GM19468 (cell line): Measurements from ENCODE around the gene CDH3.
"Not testable (repeated sequence)": the region's sequence is repeated elsewhere in the genome, so short reads cannot be mapped to it uniquely, and the experiment has no call there.

Experiments used
- ATAC-seq: cut with Tn5 transposase; IDR thresholded peaks from one replicate; pipeline ENCODE4 v1.9.1; 2021; ENCODE audit warnings: mild to moderate bottlenecking, moderate library complexity, moderate number of reproducible peaks; ENCODE audit not compliant: unreplicated experiment; ENCODE audit errors: extremely low read depth

CDH3 gene

DNA sequence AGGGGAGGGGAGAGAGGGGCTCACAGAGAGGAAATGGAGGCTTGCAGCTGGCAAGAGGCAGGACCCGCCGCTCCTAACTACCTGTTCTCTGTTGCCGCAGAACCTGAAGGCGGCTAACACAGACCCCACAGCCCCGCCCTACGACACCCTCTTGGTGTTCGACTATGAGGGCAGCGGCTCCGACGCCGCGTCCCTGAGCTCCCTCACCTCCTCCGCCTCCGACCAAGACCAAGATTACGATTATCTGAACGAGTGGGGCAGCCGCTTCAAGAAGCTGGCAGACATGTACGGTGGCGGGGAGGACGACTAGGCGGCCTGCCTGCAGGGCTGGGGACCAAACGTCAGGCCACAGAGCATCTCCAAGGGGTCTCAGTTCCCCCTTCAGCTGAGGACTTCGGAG is 53.0 kb downstream of the CDH3 start:
- ATAC-seq, result no peak

- ATAC-seq, result no peak
Observed at GRCh38 chr16:68700120-68700519, 55.0 kb downstream of the CDH3 start.

DNA sequence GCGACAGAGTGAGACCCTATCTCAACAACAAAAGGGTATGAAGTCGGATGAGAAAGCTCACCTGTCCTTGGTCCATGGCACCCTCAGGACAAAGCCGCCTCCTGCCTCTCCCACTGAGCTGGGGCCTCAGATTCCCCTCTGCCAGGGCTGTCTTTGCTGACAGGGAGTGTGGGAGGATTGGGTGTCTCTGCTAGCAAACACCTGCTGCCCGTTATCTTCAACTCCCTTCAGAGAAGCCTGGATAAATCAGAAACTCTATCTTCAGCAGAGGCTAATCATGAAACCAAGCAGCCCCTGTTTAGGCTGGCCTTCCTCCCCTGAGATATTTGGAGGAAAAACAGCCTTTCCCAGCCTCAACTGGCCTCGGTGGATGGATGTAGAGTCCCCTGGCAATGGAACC is 55.7 kb downstream of the CDH3 start:
- ATAC-seq, result no peak

DNA sequence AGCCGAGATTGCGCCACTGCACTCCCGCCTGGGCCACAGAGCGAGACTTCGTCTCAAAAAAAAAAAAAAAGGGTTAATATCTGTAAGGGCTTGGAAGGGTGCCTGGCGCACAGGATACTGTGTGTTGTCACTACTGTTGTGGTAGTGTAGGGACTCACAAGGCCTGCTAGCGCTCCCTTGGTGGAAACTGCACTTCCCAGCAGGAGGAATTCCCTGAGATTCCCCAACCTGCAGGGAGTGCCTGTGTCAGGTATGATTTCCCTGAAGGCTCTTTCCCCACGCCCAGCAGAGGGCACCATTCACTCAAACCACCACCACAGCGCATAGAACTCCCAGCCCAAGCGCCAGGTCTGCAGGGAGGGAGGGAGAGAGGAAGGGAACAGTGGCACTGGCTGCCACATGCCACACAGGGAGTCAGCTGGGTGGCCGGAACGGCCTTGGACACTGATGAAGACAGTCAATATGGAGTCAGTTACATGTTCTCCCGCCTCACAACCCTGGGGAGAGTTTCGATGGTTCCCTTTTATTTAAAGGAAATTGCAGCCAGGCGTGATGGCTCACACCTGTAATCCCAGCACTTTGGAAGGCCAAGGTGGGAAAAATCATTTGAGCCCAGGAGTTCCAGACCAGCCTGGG is 59.2 kb downstream of the CDH3 start:
- no peak for ATAC-seq

- no peak for ATAC-seq
Observed at GRCh38 chr16:68707340-68708152, 62.4 kb downstream of the CDH3 start.

GRCh38 chr16:68710211-68710610 is 65.1 kb downstream of the CDH3 start:
- no peak for ATAC-seq

DNA sequence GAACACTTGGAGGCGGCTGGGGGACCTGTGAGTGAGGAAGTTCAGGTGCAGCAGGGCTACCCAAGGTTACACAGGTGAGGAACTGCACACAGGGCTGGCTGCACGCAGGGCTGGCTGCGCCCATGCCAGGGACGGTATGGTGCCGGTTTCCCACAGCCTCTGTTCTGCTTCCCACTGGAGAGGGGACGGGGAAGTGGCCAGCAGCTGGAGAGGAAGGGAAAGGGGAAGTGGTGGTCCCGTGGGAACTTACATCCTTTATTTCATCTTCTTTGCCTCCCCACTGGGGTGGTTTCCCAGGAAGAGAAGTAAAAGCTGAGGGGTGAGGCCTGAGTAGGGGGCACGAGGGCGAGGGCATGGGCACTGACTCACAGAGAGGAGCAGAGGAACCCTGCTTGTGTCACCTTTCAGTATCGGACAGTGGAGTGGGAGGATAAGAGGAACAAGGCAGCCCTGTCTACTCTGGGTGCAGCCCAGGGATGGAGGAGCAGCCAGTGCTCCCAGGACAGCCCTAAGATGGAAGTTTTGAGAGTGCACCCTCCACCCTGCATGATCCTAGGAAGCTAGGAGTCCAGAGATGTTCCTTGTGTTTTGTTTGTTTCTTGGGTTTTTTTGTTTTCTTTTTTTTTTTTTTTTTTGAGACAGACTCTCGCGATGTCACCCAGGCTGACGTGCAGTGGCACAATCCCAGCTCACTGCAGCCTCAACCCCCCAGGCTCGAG is 66.5 kb downstream of the CDH3 start:
- ATAC-seq, result no peak

DNA sequence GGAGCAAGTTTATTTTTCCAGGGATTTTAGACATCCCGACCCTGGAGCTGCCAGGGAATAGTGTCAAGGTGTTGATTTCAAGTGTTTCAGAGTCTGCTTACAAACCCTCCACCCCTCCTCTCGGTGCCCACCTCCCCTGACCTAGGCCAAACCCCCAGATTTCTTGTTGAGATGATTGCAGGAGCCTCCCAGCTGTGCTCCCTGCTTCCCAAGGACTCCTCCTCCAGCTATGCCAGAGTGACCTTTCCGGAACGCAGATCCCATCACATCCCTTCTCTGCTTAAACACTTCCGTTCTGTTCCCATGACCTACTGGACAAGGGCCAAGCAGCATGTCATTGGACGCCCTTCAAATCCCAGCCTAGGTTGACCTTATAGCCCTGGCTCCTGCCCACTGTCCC is 68.3 kb downstream of the CDH3 start:
- ATAC-seq, result no peak

DNA sequence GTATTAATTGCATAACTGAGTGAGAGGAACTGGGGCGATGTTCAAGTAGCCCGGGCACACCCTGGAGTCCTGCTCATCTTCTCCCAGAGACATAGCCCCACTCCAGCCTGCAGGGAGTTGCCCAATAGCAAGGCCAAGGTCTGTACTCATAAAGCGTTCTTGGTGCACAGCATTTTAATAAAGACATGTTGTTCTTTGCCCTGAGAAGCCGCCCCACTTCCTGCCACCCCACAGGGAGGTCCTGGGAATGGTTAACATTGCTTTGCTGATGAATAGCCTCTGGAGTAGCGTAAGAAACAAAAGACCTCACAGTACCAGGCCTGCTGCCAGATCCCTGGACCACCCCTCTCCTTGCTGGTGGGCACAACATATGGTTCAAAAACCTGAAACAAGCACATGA is 70.4 kb downstream of the CDH3 start:
- ATAC-seq, result no peak

GRCh38 chr16:68716516-68716915 is 71.4 kb downstream of the CDH3 start:
- not testable (repeated sequence) for ATAC-seq

DNA sequence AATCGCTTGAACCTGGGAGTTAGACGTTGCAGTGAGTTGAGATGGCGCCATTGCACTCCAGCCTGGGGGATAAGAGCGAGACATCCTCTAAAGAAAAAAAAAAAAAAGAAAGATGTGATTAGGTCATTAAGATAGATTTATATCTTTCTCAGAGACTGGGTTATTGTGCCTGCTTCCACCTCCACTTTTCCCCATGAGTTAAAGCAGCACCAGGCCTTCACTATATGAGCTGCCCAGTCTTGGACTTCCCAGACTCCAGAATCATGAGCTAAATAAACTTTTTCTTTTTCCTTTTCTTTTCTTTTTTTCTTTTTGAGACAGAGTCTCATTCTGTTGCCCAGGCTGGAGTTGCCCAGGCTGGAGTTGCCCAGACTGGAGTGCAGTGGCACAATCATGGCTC is 72.6 kb downstream of the CDH3 start:
- no peak for ATAC-seq

GRCh38 chr16:68718590-68718989 is 73.5 kb downstream of the CDH3 start:
- no peak for ATAC-seq

- ATAC-seq, result peak; percentile 78
Observed at GRCh38 chr16:68719993-68720489, 74.9 kb downstream of the CDH3 start.

- ATAC-seq, result no peak
Observed at GRCh38 chr16:68722119-68723024, 77.3 kb downstream of the CDH3 start.

- ATAC-seq, result no peak
Observed at GRCh38 chr16:68724797-68725196, 79.7 kb downstream of the CDH3 start.

DNA sequence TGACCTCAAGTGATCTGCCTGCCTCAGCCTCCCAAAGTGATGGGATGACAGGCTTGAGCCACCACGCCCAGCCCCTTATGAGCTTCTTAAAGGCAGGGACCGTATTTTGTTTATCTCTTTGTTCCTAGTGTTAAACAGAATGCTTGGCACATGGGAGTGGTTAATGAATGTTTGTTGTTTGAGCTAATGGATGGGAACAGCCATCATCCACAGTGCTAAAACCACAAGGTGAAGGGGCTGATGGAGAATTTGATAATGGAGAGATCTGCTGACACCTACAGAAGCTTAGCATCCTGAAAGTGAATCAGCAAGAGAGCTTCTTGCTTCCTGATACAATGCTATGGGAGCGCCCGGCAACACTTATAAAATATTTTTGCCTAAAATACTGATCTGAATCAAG is 83.4 kb downstream of the CDH3 start:
- ATAC-seq, result no peak

- ATAC-seq, result no peak
Observed at GRCh38 chr16:68731637-68732036, 86.5 kb downstream of the CDH3 start.

DNA sequence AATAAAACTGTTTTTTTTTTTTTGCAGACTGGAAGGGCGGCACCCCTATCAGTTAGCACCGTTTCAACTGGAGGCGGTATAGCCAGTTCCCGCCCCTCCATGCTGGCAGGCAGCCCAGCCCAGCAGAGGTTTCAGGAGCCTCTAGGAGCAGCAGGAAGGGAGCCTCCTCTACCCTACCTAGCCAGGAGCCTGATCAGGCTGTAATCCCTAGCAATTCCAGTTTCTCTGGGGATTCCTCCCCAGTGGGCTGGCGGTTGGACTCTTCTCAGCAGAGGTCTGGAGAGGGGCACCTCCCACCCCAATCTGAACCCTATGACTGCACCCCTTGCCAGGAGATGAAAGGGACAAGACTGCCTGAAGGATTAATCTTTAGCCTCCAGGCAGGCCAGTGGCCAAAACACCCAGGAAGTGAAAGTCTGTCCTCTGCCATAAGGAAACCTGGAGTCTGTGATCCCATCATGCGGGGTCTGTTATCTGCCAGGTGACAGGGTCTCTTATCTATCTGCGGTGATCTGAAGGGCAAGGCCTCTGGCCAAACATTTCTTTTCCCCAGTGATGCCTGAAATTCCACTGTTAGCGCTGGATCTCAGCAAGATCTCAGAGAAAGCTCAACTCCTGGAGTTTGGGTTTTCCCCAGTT is 87.1 kb downstream of the CDH3 start:
- no peak for ATAC-seq

GRCh38 chr16:68732741-68733399 is 87.8 kb downstream of the CDH3 start:
- no peak for ATAC-seq
